HUDEP-2 (cell line): ENCODE data around the gene APOL3.
A peak's percentile ranks its signal among the peaks of the same experiment; 100 is the strongest.
"Not testable (repeated sequence)": the region's sequence is repeated elsewhere in the genome, so short reads cannot be mapped to it uniquely, and the experiment has no call there.

Source experiments
- DNase-seq, 76 experiments: peaks; one replicate each; lab custom pipeline; 2025; ENCODE audit not compliant: unreplicated experiment in 76 of 76; lab: John Stamatoyannopoulos, UW

The APOL3 gene

GRCh38 chr22:36193577-36193976 is 33.0 kb upstream of the APOL3 start:
- DNase-seq = no peak

GRCh38 chr22:36193171-36193570 is 32.6 kb upstream of the APOL3 start:
- no peak for DNase-seq

GRCh38 chr22:36192542-36192941 is 32.0 kb upstream of the APOL3 start:
- no peak for DNase-seq

GRCh38 chr22:36191106-36191836 is 30.7 kb upstream of the APOL3 start:
- no peak for DNase-seq

GRCh38 chr22:36187862-36188261 is 27.3 kb upstream of the APOL3 start:
- not testable (repeated sequence) for DNase-seq

- peak in 3 of 76 experiments; percentile 6 to 22 (median 13) for DNase-seq
Observed at GRCh38 chr22:36185828-36186624, 25.5 kb upstream of the APOL3 start.

GRCh38 chr22:36184433-36185025 is 24.0 kb upstream of the APOL3 start:
- DNase-seq = no peak

- DNase-seq = no peak
Observed at GRCh38 chr22:36183446-36183845, 22.9 kb upstream of the APOL3 start.

- no peak for DNase-seq
Observed at GRCh38 chr22:36182857-36183256, 22.3 kb upstream of the APOL3 start.

GRCh38 chr22:36182056-36182455 is 21.5 kb upstream of the APOL3 start:
- peak in 2 of 76 experiments; percentile 26 to 30 for DNase-seq

- no peak for DNase-seq
Observed at GRCh38 chr22:36180928-36181327, 20.4 kb upstream of the APOL3 start.

- DNase-seq = peak in 64 of 76 experiments; percentile 16 to 81 (median 61)
Observed at GRCh38 chr22:36180038-36180880, 19.7 kb upstream of the APOL3 start.

- no peak for DNase-seq
Observed at GRCh38 chr22:36177160-36177559, 16.6 kb upstream of the APOL3 start.

- DNase-seq = no peak
Observed at GRCh38 chr22:36175892-36176291, 15.3 kb upstream of the APOL3 start.

- DNase-seq = no peak
Observed at GRCh38 chr22:36171941-36172340, 11.4 kb upstream of the APOL3 start.

GRCh38 chr22:36166518-36167220 is 6.1 kb upstream of the APOL3 start:
- DNase-seq = no peak

GRCh38 chr22:36166086-36166485 is 5.5 kb upstream of the APOL3 start:
- DNase-seq = no peak

GRCh38 chr22:36165141-36165540 is 4.6 kb upstream of the APOL3 start:
- no peak for DNase-seq

- DNase-seq = no peak
Observed at GRCh38 chr22:36164621-36165020, 4.1 kb upstream of the APOL3 start.

- no peak for DNase-seq
Observed at GRCh38 chr22:36163497-36163896, 2.9 kb upstream of the APOL3 start.
